OCI-LY7 (cell line): ENCODE results near the gene DHRS12. TPM values are rescaled to one million over a fixed set of nuclear protein-coding genes. Genes with fewer than 3 reads are reported as not detected.

Source experiments
- BruUV-seq: library from RNA; stranded (reverse); fragments of 400-500 nt; replicated peaks from 2 replicates; lab custom pipeline; 2021; lab: Mats Ljungman, UMichigan
- CTCF ChIA-PET: fragments of 300-600 bp; sonication (Branson Sonifier 250); formaldehyde crosslinking; loops from one replicate; lab custom pipeline; 2022; ENCODE audit warnings: antibody characterized with exemption; ENCODE audit not compliant: unreplicated experiment; lab: Charles Lee
- POLR2A ChIA-PET: fragments of 300-600 bp; sonication (Branson Sonifier 250); formaldehyde crosslinking; loops from one replicate; lab custom pipeline; 2022; ENCODE audit warnings: antibody characterized with exemption; lab: Charles Lee
- DNase-seq: peaks from one replicate; pipeline ENCODE4 v3.0.0-alpha.2; 2015; ENCODE audit warnings: low spot score
- H2AFZ ChIP-seq: fragments of 200-600 bp; sonication (generic), shearing (Covaris generic); 2 replicates; pipeline ENCODE4 v1.6.1; 2014; ENCODE audit warnings: mild to moderate bottlenecking, antibody characterized with exemption, low read length, moderate library complexity
- H3K27ac ChIP-seq: fragments of 200-600 bp; sonication (generic); 2 replicates; pipeline ENCODE4 v1.5.1; 2014; ENCODE audit warnings: mixed run types, low read depth, mild to moderate bottlenecking, moderate library complexity, low read length, inconsistent platforms; ENCODE audit not compliant: poor library complexity, severe bottlenecking
- H3K36me3 ChIP-seq: fragments of 200-600 bp; sonication (generic); 2 replicates; pipeline ENCODE4 v1.6.1; 2014; ENCODE audit warnings: mild to moderate bottlenecking, antibody characterized with exemption, low read length, moderate library complexity, mixed read lengths; ENCODE audit not compliant: insufficient read depth
- H3K4me1 ChIP-seq: fragments of 200-600 bp; sonication (generic); 2 replicates; pipeline ENCODE4 v1.5.1; 2014; ENCODE audit warnings: mild to moderate bottlenecking, low read length; ENCODE audit not compliant: insufficient read depth, poor library complexity, severe bottlenecking
- H3K4me2 ChIP-seq: fragments of 200-600 bp; sonication (generic); 2 replicates; pipeline ENCODE4 v1.6.1; 2014; ENCODE audit warnings: mild to moderate bottlenecking, low read length
- H3K4me3 ChIP-seq: fragments of 200-600 bp; sonication (generic); 2 replicates; pipeline ENCODE4 v1.5.1; 2014; ENCODE audit warnings: mild to moderate bottlenecking, low read depth, low read length; ENCODE audit not compliant: poor library complexity, severe bottlenecking
- H3K79me2 ChIP-seq: fragments of 200-600 bp; sonication (generic); 2 replicates; pipeline ENCODE4 v1.6.1; 2016; ENCODE audit warnings: low read depth, mild to moderate bottlenecking, low read length, moderate library complexity, mixed read lengths; ENCODE audit not compliant: insufficient read depth
- H3K9me2 ChIP-seq: fragments of 200-600 bp; sonication (generic); 2 replicates; pipeline ENCODE4 v1.6.1; 2016; ENCODE audit warnings: mild to moderate bottlenecking, low read length, mixed read lengths; ENCODE audit not compliant: insufficient read depth
- H3K9me3 ChIP-seq: fragments of 200-600 bp; sonication (generic); 2 replicates; pipeline ENCODE4 v1.6.1; 2014; ENCODE audit warnings: mild to moderate bottlenecking, mixed run types, low read length, mixed read lengths
- H4K20me1 ChIP-seq: fragments of 200-600 bp; sonication (generic); 2 replicates; pipeline ENCODE4 v1.6.1; 2014; ENCODE audit warnings: mild to moderate bottlenecking, antibody characterized with exemption, low read length, moderate library complexity, mixed read lengths; ENCODE audit not compliant: insufficient read depth
- EZH2phosphoT487 ChIP-seq: fragments of 200-600 bp; sonication (generic); IDR thresholded peaks from 2 replicates; pipeline ENCODE4 v1.6.1; 2018; ENCODE audit warnings: low read depth, borderline replicate concordance, mild to moderate bottlenecking, mixed run types, antibody characterized with exemption, low read length, moderate library complexity, mixed read lengths
- intact Hi-C: fragments of 100-400 bp; cut with micrococcal nuclease; formaldehyde crosslinking; loops from one replicate; pipeline ENCODE4 v1.10.0; 2022; ENCODE audit not compliant: unreplicated experiment
- total RNA-seq, 2 experiments: library from RNA; depleted of rRNA in 1 of 2; stranded (reverse); fragments of >200 nt in 1 of 2; shearing (Covaris generic) in 1 of 2; gene quantifications; 2 replicates each; pipeline ENCODE4 v1.2.3, GENCODE V29; 2014 to 2022
- TF ChIP-seq, protein P1 (sequence below): fragments of 200-600 bp; sonication (generic); conservative IDR thresholded peaks from 2 replicates; pipeline ENCODE4 v1.5.1; 2014; ENCODE audit warnings: mild to moderate bottlenecking, antibody characterized with exemption, low read length, moderate library complexity, mixed read lengths

The DHRS12 gene
- total RNA-seq, 2 experiments from 2014 or later = 3.5 to 11.9 TPM

DNA sequence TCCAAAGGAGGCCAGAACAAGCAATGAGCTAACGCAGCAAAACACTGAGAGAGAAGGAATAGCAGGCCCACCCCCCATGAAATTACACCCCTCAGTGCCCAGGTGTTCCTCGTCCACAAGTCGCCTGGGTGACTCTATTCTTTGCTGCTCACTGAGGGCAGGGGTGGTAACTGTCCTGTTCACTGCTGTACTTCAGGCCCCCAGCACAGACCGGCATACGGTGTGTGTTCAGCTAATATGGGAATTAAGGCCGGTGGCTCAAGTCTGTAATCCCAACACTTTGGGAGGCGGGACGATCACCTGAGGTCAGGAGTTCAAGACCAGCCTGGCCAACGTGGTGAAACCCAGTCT is 31.9 kb downstream of the DHRS12 start:
- BruUV-seq = no TSS peak
- Histone ChIP-seq H3K4me2 (no peak overlapping the region), H3K36me3 (no peaks in the 10 kb centered on the region), H4K20me1 (no peaks in the 10 kb centered on the region), H3K9me2 (no peaks in the 10 kb centered on the region), H3K79me2 (no peaks in the 10 kb centered on the region), H2AFZ (no peak overlapping the region), H3K27ac (no peak overlapping the region), H3K4me1 (peaks cover 9% of the 10 kb centered on the region), H3K4me3 (no peak overlapping the region), H3K9me3 (no peaks in the 10 kb centered on the region)
- ChIA-PET POLR2A (interaction anchor here (0.5 kb wide), 1 partner anchor 65 kb away, joined by 3 read pairs; no protein-coding TSS in a partner anchor), CTCF (interaction anchor here (1.0 kb wide), 1 partner anchor 23 kb away, joined by 4 read pairs; no protein-coding TSS in a partner anchor)
- no peak for TF ChIP-seq EZH2phosphoT487
- TF ChIP-seq, protein P1, sequence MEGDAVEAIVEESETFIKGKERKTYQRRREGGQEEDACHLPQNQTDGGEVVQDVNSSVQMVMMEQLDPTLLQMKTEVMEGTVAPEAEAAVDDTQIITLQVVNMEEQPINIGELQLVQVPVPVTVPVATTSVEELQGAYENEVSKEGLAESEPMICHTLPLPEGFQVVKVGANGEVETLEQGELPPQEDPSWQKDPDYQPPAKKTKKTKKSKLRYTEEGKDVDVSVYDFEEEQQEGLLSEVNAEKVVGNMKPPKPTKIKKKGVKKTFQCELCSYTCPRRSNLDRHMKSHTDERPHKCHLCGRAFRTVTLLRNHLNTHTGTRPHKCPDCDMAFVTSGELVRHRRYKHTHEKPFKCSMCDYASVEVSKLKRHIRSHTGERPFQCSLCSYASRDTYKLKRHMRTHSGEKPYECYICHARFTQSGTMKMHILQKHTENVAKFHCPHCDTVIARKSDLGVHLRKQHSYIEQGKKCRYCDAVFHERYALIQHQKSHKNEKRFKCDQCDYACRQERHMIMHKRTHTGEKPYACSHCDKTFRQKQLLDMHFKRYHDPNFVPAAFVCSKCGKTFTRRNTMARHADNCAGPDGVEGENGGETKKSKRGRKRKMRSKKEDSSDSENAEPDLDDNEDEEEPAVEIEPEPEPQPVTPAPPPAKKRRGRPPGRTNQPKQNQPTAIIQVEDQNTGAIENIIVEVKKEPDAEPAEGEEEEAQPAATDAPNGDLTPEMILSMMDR = no peak
- intact Hi-C loops = no loop called here
- DNase-seq = no peak

DNA sequence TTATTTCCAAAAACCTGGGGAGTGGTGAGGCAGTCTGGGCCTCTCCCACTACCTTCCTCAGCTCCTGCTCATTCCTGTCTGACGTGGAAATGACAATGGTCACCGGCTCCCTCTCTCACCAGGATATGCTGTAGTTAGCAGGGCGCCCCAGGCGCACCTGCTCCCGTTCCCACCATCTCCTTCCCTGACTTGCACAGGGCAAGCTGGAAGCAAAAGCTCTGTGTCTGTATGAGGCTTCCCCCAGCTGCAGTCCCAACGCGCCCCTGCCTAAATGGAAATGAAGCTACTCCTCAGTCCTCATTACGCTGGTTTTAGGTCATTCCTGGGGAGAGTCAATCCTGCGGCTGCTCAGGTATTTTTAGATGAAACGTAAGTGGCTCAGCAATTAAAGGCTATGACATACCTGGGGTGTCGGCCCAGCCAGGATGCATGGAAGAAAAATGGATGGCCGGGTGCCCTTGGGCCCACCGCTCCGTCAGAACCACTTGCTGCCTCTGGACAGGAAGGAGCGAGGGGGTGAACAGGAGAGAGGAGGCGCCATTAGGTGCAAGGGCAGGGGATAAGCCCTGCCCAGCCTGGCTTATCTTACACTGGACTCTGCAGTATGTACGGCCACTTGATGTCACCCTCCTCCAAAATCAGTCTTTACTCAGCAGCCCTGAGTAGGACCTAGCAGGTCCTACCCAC is 32.4 kb downstream of the DHRS12 start:
- DNase-seq = no peak
- TF ChIP-seq, protein P1 = no peak
- no peak for TF ChIP-seq EZH2phosphoT487
- no peak overlapping the region for H3K27ac ChIP-seq
- no peaks in the 10 kb centered on the region for H3K9me3 ChIP-seq
- no peaks in the 10 kb centered on the region for H4K20me1 ChIP-seq
- intact Hi-C loops = no loop called here
- H2AFZ ChIP-seq = no peak overlapping the region
- peaks cover 9% of the 10 kb centered on the region for H3K4me1 ChIP-seq
- no peak overlapping the region for H3K4me3 ChIP-seq
- no TSS peak for BruUV-seq
- ChIA-PET POLR2A (interaction anchor here (0.5 to 1.1 kb wide), 4 partner anchors 65 to 329 kb away, joined by 3 read pairs; no protein-coding TSS in a partner anchor), CTCF (interaction anchor here (1.0 kb wide), 1 partner anchor 23 kb away, joined by 4 read pairs; no protein-coding TSS in a partner anchor)
- no peaks in the 10 kb centered on the region for H3K9me2 ChIP-seq
- H3K36me3 ChIP-seq = no peaks in the 10 kb centered on the region
- H3K79me2 ChIP-seq = no peaks in the 10 kb centered on the region
- no peak overlapping the region for H3K4me2 ChIP-seq
